CD4-positive, alpha-beta T cell treated with Interleukin-6 for 4 hours (primary cell): ENCODE data around the gene GFOD1.
"Not testable (repeated sequence)": the region's sequence is repeated elsewhere in the genome, so short reads cannot be mapped to it uniquely, and the experiment has no call there.

Experiments
- DNase-seq: peaks from one replicate; pipeline ENCODE4 v3.0.0-alpha.2; 2020; ENCODE audit warnings: mixed read lengths

GFOD1 gene

DNA sequence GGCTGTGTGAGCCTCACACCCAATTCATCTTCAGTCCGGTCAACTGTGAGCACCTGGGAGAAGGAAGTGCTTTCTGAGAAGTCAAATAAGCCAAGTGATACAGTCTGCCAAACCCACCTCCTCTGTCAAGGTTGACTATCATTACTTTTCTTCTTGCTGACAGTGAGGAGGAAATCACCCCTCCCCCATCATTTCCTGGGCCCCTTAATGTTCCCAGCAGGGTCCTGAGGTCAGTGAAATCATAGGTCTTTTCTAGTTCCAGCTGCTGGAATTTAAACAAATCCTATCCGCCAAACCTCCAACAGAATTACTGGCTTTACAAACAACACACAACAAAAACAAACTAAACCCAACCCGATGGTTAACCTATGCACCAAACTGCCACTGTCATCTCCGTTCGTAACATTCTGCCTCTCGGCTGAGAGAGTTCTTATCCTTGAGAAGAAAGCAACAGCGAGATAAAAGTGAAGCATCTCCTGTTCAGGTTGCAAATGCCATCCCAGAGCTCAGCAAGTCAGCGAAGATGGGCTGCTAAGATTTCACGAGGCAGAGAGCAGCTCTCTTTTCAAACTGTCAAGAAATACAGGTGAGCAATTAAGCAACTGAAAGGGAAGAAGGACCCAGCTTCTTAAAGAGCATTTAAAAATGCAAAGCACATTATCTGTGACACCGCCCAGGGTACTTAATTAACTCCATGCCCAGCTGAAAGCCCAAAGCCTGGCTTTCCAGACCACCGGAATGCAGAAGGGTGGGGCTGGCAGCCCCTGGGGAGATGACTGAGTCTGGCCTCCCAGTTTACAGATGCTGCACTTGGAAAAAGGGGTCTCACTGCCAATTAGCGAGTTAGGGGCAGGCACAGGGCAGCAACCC lies 24.7 kb downstream of the GFOD1 start:
- peak; percentile 25 for DNase-seq

DNA sequence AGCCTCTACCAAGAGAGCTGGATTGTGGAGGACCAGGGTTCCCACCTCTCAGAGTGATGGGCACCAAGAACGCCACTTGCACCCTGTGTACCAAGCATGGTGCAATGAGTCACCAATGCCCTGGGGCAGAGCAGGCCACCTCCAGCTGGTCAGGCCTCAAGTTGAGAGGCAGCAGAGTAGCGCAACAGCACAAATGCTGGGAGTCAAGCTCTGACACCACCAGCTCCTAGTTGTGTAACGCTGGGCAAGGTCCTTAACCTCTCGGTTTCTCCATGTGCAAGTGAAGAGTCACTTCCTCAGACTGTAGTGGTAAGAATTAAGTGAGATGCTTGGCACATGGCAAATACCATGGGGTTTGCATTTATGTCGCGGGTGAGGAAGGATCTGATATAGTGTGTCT lies 25.6 kb downstream of the GFOD1 start:
- DNase-seq, result no peak

DNA sequence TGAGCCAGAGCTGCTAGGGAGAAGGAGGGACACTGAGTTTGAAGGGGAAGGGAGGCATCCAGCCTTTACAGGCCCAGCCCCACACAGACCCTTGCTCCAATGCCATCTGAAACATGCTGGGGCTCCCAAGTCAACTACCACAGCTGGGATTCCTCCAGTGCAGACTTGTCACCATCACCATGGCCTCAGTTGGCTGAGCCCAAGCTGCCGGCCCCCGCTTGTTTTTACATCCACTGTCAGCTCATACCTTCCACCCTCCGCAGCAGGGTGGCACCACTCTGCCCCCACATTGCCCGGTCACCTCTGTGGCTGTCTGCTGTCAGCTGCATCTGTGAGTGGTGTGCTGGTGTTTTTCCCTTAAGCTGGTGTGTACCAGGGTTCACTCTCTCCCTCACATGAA lies 26.1 kb downstream of the GFOD1 start:
- no peak for DNase-seq

DNA sequence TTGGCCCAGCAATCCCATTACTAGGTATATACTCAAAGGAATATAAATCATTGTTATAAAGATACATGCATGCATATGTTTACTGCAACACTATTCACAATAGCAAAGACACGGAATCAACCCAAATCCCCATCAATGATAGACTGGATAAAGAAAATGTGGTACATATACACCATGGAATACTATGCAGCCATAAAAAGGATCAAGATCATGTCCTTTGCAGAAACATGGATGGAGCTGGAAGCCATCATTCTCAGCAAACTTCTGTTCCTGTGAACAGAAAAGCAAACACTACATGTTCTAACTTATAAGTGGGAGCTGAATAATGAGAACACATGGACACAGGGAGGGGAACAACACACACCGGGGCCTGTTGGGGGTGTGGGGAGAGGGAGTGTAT lies 27.1 kb downstream of the GFOD1 start:
- DNase-seq, result not testable (repeated sequence)

DNA sequence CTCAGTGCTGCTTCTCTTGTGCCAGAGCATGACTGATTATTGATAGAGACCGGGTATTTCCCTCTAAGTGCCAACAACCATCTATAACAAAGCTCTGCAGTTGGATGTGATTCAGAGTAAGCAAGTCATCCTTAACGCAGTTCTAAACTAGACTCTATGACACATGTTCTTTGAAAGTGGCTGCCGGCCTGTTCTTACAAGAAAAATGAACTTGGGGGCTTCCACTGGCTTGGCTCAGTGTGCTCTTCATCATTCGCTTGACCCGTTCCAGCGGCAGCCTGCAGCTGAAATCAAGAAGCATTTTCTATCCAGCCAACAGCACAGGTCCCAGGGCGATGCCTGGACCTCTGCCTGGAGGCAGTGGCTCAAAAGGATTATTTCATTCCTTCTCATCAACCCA lies 29.8 kb downstream of the GFOD1 start:
- DNase-seq, result no peak

DNA sequence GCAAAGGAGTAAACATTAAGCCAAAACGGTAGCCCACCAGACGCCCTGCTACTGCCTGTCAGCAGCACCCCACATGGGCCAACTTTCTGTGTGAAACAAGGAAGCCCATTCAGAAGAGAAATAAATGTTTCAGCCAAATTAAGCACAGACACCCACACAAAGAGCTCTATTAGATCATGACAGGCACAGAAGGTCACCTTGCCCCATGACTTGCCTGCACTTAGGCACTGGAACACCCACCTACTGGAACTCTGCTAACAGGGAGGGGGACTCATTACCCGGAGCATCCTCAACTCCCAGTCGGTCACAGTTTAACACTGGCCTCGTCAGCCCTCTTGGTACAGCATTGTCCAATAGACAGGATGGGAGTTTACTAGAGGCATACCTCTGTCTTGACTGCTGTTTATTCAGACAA lies 31.8 kb downstream of the GFOD1 start:
- no peak for DNase-seq

DNA sequence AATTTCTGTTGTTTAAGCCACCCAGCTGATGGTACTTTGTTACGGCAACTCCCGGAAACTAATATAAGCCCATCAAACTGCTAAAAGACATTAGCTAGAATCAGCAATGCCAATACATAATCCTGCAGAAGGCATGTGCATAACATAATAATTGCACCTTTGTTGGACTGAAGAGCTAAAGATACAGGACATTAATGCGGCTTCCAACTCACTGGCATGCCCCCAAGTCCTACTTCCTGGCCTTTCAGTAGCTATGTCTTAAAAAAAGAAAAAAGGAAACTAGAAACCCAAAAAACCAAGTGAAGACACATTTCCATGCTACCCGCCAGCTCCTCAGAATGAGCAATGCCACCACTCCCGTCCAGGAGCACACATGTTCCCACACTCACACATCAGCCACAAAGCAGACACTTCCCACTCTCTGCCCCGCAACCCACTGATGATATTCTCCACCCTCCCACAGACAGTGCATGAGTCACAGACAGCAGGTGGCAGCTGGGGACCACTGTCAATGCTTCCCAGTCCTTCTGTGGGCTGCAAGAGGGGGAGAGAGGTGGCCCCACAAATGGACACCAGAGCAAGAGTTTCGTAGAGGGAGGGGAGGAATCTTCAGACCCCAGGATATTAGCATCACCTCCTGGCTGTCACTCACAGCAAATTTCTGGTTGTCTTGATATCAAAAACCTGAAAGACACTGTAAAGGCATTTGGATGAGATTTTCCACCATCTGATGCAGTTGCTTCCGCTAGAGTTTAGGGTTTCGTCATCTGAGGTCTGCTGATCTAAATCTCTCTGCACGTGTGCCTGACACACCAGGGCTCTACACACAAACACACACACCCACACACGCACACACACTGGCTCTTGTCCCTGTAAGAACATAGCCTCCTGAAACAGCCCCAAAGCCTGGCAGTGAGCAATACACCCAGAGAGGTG lies 32.8 kb downstream of the GFOD1 start:
- peak; percentile 75 for DNase-seq

- DNase-seq, result peak; percentile 28
Measured at GRCh38 chr6:13453771-13454251, 33.6 kb downstream of the GFOD1 start.

DNA sequence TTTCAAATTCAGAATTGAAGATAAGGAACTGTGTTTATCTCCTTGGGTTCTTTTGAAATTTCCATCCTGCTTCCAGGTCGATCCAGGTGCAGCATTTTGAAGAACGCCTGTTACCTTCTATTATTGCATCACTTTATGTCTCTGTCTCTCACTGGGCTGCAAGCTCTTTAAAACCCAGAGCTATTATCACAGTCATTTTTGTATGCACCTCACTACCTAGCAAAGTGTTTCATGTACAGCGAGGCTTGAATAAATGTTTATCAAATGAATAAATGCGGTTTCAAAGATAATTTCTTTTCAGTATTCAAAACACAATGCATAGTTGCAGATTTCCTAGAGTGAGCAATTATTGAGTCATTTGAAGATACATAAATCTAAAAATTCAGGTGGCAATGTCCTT lies 34.2 kb downstream of the GFOD1 start:
- DNase-seq, result no peak

DNA sequence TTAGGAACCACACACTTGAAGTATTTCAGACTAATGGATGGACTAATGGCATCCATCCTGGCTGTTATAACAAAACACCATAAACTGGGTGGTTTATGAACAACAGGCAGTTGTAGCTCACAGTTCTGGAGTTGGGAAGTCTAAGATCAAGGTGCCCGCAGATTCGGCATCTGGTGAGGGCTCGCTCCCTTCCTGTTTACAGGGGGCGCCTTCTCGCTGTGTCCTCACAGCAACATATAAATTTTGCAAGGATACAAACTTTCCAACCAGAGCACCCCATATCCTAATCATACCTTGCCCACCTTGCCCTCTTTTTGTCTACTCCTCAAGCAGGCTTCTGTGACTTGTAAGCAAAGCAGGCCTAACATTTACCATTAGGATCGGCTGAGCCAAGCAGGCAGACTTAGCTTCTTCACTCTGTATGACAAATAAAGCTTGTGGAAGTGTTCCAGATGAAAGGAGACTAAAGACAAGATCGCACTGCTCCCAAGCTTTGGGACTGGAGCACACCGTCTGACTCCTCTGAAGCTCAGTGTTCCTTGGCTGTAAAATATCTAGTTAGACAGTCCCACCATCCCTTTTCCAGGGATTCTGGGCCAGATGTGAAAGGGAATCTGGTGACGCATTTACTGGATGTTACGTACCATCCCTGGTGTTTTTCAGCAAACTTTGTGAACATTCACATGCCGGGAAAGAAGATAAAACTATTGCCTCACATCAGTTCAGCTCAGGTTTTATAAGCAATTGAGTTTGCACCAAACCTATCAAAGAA lies 34.9 kb downstream of the GFOD1 start:
- DNase-seq, result no peak

DNA sequence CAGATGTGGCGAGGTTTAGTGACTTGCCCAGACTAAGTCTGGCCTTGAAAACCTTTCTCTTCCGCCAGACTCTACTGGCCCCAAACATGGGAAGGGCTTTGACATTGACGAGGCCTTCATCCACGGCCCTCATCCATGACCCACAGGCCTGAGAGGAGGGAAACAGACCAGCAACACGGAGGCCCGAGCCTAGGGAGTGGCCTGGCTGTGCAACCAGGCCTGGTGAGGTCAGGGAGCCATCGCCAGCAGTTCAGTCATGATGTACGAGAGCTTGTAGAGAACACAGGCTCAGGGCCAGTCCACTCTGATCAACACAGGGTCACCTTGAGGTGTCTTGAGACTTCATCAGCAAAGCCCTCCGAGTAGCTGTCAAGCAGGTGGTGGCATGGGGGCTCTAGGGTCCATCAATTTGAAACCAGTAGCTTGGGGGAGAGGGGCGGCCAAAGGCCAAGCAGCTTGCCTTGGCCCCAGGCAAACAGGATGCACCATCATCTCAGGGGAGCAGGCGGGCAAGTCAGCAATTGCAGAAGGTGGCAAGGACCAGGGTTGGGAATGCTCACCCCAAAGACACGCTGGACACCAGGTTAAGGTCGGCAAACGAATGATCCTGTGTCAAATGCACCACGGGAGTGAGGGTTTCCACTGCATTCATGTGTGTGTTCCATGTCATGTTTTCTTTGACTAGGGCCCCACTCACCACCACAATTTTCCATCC lies 36.1 kb downstream of the GFOD1 start:
- DNase-seq, result no peak

DNA sequence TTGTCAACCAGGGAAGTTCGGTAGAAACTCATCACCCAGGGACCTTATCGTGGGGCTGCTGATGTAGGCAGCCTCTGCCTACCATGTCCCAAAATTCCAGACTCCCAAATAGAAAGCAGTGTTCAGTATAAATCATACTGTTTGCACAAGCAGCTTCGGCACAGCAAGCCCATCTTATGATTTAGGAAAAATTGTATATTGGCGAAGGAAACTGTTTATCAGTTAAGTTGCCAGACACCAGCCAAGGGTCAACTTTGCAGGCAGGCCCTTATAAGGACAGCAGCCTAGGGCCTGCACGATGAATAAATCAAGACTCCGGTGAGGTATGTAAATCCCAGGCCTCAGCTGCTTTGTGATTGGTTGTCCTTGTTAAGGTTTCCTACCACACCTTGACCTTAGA lies 36.8 kb downstream of the GFOD1 start:
- no peak for DNase-seq

DNA sequence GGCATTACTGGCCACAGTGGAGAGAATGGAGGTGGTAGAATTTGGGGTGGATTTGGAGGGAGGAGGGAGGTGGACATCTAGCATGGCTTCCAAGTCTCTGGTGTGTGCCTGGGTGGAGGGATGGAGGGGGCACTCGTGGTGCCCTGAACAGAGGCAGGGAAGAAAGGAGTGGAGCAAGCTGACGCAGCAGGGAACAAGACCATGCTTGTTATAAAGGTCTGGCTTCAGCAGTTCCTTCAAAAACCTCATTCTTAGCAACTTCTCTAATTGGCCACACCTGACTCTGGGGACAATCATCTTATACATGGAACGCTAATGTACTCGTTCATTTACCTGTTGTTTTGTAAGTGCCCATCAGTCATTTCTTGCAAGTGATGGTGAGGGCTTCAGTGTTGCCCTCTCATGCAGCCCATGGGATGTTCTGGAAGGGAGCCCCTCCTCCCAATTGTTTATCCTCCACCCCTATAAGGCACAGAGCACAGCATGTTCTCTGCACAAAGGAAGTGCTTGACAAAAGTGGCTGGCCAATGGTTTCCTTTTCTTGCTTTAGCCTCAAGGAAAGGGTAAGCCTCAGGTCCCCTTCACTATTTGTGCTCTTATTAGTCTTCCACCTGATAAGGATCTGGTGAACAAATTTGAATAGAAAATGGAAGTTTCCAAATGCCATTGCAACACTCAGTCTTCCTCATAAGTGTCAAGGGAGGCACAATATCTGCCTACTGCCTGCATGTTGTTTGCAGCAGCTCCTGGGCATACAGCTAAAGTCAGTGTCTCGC lies 39.3 kb downstream of the GFOD1 start:
- DNase-seq, result no peak

DNA sequence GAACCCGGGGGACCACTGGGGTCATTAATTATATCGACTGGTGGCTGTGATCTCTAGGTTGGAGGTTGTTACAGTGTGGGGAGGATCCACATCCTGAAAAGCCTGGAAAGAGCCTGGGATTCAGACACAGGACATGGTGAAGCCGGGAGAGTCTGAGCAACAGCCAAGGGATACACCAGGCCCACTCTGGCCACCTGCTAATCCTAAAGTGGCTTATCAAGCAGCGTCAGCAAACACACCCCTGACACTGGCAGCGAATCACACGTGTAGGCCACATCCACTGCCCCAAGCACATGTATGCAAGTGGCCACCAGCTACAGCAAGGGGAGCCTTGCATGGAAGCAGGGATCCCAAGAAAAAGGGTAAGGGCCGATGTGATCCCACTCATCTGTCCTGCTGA lies 41.0 kb downstream of the GFOD1 start:
- no peak for DNase-seq

- DNase-seq, result no peak
Measured at GRCh38 chr6:13445744-13446115, 41.7 kb downstream of the GFOD1 start.

DNA sequence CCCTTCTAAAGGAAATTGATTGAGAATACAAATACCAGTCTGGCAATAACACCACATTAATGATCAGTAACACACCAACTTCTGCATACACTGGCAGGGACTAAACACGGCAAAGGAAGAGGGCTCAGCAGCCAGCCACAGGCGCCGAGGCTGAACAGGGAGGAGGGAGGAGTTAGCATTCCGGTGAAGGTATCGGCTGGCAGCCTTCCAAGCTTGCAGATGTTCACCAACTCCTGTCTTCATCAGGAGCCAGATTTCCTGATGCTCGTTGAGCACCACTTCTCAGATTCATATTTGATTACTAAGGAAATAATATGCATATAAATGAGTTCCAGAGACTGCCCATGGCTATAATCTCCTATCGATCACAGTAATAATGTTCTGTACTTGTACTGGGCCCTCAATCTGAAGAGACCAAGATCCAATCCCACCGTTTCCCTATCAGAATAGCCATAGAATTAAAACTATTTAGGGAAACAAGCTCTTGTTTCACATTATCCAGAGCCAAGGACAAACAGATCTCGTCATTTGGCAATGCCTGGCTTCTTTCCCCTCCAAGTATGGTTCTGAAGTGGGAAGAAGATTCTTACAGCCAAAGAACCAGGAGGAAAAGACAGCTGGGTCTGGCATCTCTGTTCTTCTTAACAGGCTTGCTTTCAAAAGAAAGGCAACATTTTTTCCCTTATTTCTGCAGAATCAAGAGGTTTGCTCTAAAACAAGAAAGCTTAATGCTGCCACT lies 42.2 kb downstream of the GFOD1 start:
- DNase-seq, result peak; percentile 75

GRCh38 chr6:13444604-13445003 lies 42.8 kb downstream of the GFOD1 start:
- no peak for DNase-seq

DNA sequence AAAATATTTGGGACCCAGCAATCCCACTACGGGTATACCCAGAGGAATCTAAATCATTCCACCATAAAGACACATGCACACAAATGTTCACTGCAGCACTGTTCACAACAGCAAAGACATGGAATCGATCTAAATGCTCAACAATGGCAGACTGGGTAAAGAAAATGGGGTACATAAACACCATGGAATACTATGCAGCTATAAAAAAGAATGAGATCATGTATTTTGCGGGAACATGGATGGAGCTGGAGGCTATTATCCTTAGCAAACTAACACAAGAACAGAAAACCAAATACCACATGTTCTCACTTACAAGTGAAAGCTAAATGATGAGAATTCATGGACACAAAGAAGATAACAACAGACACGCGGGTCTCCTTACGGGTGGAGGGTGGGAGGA lies 43.4 kb downstream of the GFOD1 start:
- DNase-seq, result not testable (repeated sequence)

DNA sequence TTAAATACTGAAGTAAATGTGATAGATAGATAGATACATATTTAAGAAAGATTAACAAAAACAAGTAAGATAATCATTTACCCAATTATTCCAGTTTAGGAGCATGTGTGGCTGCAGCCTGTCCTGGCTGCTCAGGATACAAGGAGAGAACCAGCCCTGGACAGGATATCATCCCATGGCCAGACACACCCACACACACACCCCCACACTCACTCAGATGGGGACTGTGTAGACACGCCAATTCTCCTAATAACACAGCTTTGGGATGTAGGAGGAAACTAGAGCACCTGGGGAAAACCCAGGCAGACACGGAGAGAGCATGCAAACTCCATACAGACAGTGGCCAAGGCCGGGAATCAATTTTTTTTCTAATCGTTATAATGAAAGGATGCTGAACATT lies 45.6 kb downstream of the GFOD1 start:
- no peak for DNase-seq

- no peak for DNase-seq
Measured at GRCh38 chr6:13439644-13440043, 47.8 kb downstream of the GFOD1 start.

DNA sequence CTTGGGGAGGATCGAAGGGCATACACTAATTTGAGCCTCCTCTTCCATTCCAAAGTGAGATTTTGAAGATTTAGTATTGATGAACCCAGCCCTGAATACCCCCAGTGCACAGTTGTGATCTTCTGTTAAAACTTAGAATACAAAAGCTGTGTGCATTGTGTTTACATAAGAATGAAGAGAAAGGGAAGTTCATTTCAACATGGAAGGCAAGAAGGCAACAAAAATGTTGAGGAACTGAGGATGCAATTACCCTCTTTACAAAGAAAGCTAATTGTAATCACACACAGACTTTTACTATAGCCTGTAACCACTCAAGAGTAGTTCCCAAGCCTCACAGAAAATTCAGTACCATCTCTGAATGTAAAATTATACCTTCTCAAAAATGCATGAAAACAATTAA lies 49.3 kb downstream of the GFOD1 start:
- no peak for DNase-seq
